Kidney (tissue), 22 donors: Measurements from ENCODE around the gene SCRN3. TPM values are rescaled to one million over a fixed set of nuclear protein-coding genes. Genes with fewer than 3 reads are reported as not detected.

Source experiments
- DNase-seq, 5 donors: peaks; one replicate each; pipeline ENCODE4 v3.0.0-alpha.2; 2013 to 2020
- FAIRE-seq: peaks from 2 replicates; lab custom pipeline; 2012; peaks lifted over from hg19 to GRCh38; lab: Jason Lieb, UNC
- H3K27ac ChIP-seq, 2 donors: one replicate each; pipeline ENCODE4 v1.7.0; 2013; ENCODE audit warnings: low read depth in 2 of 2, low read length in 2 of 2, inconsistent platforms in 1 of 2
- H3K27me3 ChIP-seq: one replicate; pipeline ENCODE4 v1.7.1; 2013; ENCODE audit warnings: low read length, inconsistent platforms; ENCODE audit not compliant: control insufficient read depth, insufficient read depth
- H3K36me3 ChIP-seq, 3 donors: one replicate each; pipeline versions ENCODE4 v1.7.0 to v1.7.1; 2013; ENCODE audit warnings: low read length in 3 of 3, control low read depth in 1 of 3, inconsistent platforms in 1 of 3; ENCODE audit not compliant: insufficient read depth in 3 of 3, control insufficient read depth in 2 of 3
- H3K4me1 ChIP-seq, 3 donors: one replicate each; pipeline versions ENCODE4 v1.7.0 to v1.7.1; 2013; ENCODE audit warnings: low read length in 3 of 3, inconsistent platforms in 1 of 3, low read depth in 1 of 3; ENCODE audit not compliant: control insufficient read depth in 2 of 3, insufficient read depth in 2 of 3
- H3K4me3 ChIP-seq, 3 donors: one replicate each; pipeline versions ENCODE4 v1.7.0 to v1.8.1; 2013; ENCODE audit warnings: low read length in 3 of 3, control low read depth in 1 of 3, inconsistent platforms in 1 of 3
- H3K9ac ChIP-seq, 3 donors: one replicate each; pipeline versions ENCODE4 v1.7.0 to v1.7.1; 2013; ENCODE audit warnings: low read length in 3 of 3, control low read depth in 1 of 3, inconsistent platforms in 1 of 3
- H3K9me3 ChIP-seq, 3 donors: one replicate each; pipeline versions ENCODE4 v1.7.0 to v1.7.1; 2013; ENCODE audit warnings: low read length in 3 of 3, control low read depth in 1 of 3, inconsistent platforms in 1 of 3; ENCODE audit not compliant: control insufficient read depth in 2 of 3, insufficient read depth in 1 of 3
- CTCF ChIP-seq: IDR thresholded peaks from 3 replicates; pipeline ENCODE4 v1.5.1; 2012; ENCODE audit warnings: mild to moderate bottlenecking, moderate library complexity, borderline replicate concordance; ENCODE audit not compliant: insufficient read depth; ENCODE audit errors: extremely low read depth
- intact Hi-C: fragments of 100-400 bp; cut with DNase I; formaldehyde crosslinking; loops from one replicate; pipeline ENCODE4 v1.11.1; 2022
- long read RNA-seq, 10 donors: library from polyadenylated mRNA in 1 of 10; unstranded in 1 of 10; transcript quantifications; one replicate each; pipeline ENCODE4 v2.0.0 and lab custom pipeline, GENCODE V29; 2021 to 2026
- polyA plus RNA-seq: library from polyadenylated mRNA; stranded (reverse); fragments of 350-450 nt; fragmentation: Illumina TruSeq; extraction: RNeasy Lipid Tissue Mini Kit (QIAGEN cat#74804); gene quantifications from one replicate; pipeline ENCODE4 v1.2.3, GENCODE V29; 2014; ENCODE audit warnings: low read depth, low replicate concordance; ENCODE audit not compliant: insufficient read depth
- total RNA-seq: library from RNA; stranded (reverse); fragmentation: NEBNext Ultra II Directional; extraction: Animal tissue kit (Norgen Biotek cat#: 25700); gene quantifications from one replicate; pipeline ENCODE4 v1.2.1, GENCODE V29; 2021
- donor health status: control.
- donor health status: control.
- donor health status: control.
- donor health status: control.
- donor health status: control.
- donor health status: DM: yes; HTN: yes; CAD: no.
- donor health status: Normal renal cell carcinoma (clear cell type).

Gene SCRN3
- 29.0 TPM for total RNA-seq
- 13.7 TPM for polyA plus RNA-seq
- long read RNA-seq, donor 1, partial matches to known transcripts = 0 of 1 reads
- long read RNA-seq, donor 1, other reads (novel, unspliced or antisense) = 0 of 1 reads
- long read RNA-seq, donor 2, partial matches to known transcripts = 28 of 32 reads
- long read RNA-seq, donor 2, other reads (novel, unspliced or antisense) = 0 of 32 reads
- long read RNA-seq, donor 3, partial matches to known transcripts = 0 of 2 reads
- long read RNA-seq, donor 3, other reads (novel, unspliced or antisense) = 0 of 2 reads
- long read RNA-seq, donor 4, partial matches to known transcripts = 0 of 3 reads
- long read RNA-seq, donor 4, other reads (novel, unspliced or antisense) = 0 of 3 reads
- long read RNA-seq, donor 5 = 0 reads
- long read RNA-seq, donor 6, partial matches to known transcripts = 0 of 1 reads
- long read RNA-seq, donor 6, other reads (novel, unspliced or antisense) = 0 of 1 reads
- long read RNA-seq, donor 7, partial matches to known transcripts = 1 of 16 reads
- long read RNA-seq, donor 7, other reads (novel, unspliced or antisense) = 9 of 16 reads
- long read RNA-seq, donor 8 = 0 reads
- long read RNA-seq, donor 9, partial matches to known transcripts = 0 of 1 reads
- long read RNA-seq, donor 9, other reads (novel, unspliced or antisense) = 0 of 1 reads
- long read RNA-seq, donor 10 = 0 reads

- Histone ChIP-seq H3K36me3 (peaks cover 0 to 2% (median 0%) of the 10 kb centered on the region in 3 donors), H3K27ac (peak within 1 kb of the TSS; percentile 77 to 79), H3K4me3 (peak within 1 kb of the TSS; percentile 90 to 96 (median 93)), H3K9ac (peak within 1 kb of the TSS; percentile 72 to 86 (median 79)), H3K27me3 (no peaks in the 10 kb centered on the region), H3K4me1 (peaks cover 0 to 15% (median 3%) of the 10 kb centered on the region in 3 donors), H3K9me3 (no peaks in the 10 kb centered on the region)
- intact Hi-C loops = no loop called here
- DNase-seq (peak; percentile 93 to 96 (median 93)), FAIRE-seq (no peak)
- TF ChIP-seq CTCF = no peak
These were observed at the start of gene SCRN3 for GRCh38 chr2:174395284-174395968. Gene SCRN3, plus strand, starts transcription at chr2:174395730. Its CDS starts 2,554 bp downstream, at chr2:174398284.

- no peaks in the 10 kb centered on the region for H3K9me3 ChIP-seq
- H3K4me1 ChIP-seq = no peaks in the 10 kb centered on the region
- H3K27ac ChIP-seq = no peak overlapping the region
- peak in 2 of 5 donors; percentile 9 to 22 for DNase-seq
- H3K4me3 ChIP-seq = no peak overlapping the region
- no peak overlapping the region for H3K9ac ChIP-seq
- H3K27me3 ChIP-seq = peaks cover under 1% of the 10 kb centered on the region
- intact Hi-C loops = no loop called here
- peaks cover 0 to 9% (median 0%) of the 10 kb centered on the region in 3 donors for H3K36me3 ChIP-seq
- no peak for TF ChIP-seq CTCF
- FAIRE-seq = no peak
These were observed 45.5 kb upstream of the SCRN3 start for GRCh38 chr2:174350018-174350417.

- Histone ChIP-seq H3K4me1 (no peaks in the 10 kb centered on the region), H3K9me3 (no peaks in the 10 kb centered on the region), H3K9ac (no peak overlapping the region), H3K4me3 (no peak overlapping the region), H3K27me3 (no peaks in the 10 kb centered on the region), H3K36me3 (peaks cover 0 to 9% (median 0%) of the 10 kb centered on the region in 3 donors), H3K27ac (no peak overlapping the region)
- no peak for FAIRE-seq
- intact Hi-C loops = no loop called here
- no peak for DNase-seq
- TF ChIP-seq CTCF = no peak
These were observed 44.8 kb upstream of the SCRN3 start for GRCh38 chr2:174350593-174351181.
